Hematopoietic multipotent progenitor cell treated with erythropoietin and hydrocortisone succinate and interleukin-3 and kit ligand, for 15 days (in vitro differentiated cells): ENCODE data around the gene ARRB1.

Source experiments
- DNase-seq: peaks from one replicate; pipeline ENCODE4 v3.0.0-alpha.2; 2015; ENCODE audit warnings: low spot score

Gene ARRB1

DNA sequence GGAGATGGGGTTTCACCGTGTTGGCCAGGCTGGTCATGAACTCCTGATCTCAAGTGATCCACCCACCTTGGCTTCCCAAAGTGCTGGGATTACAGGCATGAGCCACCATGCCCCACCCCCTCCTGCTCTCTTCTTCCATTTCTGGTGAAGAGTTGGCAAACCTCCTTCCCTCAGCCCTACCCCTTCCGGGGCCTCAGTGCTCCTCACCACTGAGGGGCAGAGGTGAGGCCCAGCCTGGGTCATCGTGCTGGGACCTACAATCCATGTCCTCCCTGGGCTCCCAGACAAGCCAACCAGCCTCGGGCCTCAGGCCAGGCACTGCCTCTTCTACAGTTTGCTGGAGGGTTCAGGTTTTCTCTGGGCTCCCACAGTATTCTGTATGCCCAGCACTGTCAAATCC lies 125.7 kb downstream of the ARRB1 start:
- DNase-seq, result no peak

DNA sequence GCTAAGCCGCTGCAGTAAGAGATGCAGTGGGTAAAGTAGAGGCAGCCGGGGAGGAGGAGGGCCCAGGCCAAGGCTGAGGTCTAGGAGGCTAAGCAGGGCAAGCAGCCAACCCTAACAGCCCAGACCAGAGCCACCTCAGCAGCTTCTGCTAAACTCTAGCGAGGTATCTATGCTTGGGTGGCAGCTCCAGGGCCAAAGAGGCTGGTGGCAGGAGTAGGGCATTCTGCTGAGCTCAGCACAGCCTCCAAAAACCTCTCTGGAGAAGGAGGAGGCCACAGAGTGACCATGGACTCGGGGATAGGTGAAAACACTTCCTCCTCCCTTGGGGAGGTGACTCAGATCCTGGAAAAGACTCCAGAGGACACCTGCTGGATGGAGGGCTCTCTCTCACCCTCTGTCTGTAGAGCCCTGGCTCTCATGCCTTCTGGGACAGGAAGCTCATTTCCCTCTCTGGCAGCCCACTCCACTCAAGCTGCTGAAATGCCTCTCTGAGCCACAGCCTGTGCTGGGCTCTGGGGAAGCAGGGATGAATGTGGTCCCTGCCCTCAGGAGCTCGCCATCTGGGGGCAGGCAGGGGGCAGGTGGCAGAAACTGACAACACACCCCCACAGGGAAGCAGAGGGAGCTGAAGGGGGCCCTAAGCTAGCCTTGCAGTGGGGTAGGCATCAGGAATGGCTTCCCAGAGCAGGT lies 127.4 kb downstream of the ARRB1 start:
- DNase-seq, result no peak

DNA sequence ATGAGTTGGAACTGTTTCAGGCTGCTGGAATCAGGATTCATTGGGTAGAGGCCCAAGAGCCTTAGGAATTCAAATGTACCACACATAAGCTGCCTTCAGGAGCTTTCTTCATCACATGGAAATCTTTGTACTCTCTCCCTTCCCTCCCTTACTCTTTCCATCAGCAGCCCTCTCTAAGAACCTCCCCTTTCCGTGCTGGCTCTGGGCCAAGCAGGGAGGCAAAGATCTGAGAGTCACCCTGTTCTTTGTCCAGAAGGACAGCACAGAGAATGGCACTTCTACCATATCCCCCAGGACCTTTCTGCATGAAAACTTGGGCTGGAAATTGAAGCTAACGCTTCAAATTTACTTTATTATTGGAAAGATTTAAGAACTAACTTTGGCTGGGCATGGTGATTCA lies 131.6 kb downstream of the ARRB1 start:
- DNase-seq, result no peak

DNA sequence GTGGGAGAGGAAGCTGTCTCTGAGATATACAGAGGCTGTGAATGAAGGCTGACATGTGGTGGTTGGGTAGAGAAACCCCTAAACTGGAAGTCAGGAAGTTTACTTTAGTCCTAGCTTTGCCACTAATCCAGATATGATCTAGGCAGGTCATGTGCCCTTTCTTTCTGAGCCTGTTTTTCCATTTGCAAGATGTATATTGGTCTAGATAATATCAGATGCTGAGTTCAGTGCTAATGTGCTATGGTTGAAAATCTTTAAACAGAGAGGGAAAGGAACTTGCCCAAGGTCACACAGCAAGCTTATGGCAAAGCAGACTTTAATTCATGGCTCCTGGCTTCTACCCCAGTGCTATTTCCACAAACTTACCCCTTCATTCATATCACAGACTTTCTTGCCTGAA lies 136.6 kb downstream of the ARRB1 start:
- no peak for DNase-seq

DNA sequence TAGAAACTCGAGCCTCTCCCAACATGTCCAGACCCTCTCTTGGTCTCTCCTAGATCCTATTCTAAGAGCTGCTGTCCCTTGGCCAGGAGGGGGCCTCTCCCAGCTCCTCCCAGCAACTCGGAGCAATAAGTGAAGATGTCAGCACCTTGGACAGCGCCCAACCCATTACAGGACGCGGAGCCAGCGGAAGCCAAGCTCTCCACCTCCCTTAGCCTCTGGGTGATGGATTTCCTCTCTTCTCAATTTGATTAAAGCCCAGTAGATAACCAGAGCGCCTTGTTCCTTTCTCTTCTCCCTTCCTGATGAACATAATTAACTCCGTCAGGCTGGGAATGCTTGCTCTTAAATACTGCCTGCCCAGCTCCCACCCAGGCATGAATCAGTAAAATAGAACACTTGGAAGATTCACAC lies 137.0 kb downstream of the ARRB1 start:
- DNase-seq, result peak; percentile 60
